ENCODE results near the gene B4GALNT3. TPM values are rescaled to one million over a fixed set of nuclear protein-coding genes. Genes with fewer than 3 reads are reported as not detected.
"Not testable (repeated sequence)": the region's sequence is repeated elsewhere in the genome, so short reads cannot be mapped to it uniquely, and the experiment has no call there.

B4GALNT3 gene
- 0.86 and 2.3 TPM in 2 replicates for total RNA-seq
- 5.7 TPM for polyA plus RNA-seq (2012)

DNA sequence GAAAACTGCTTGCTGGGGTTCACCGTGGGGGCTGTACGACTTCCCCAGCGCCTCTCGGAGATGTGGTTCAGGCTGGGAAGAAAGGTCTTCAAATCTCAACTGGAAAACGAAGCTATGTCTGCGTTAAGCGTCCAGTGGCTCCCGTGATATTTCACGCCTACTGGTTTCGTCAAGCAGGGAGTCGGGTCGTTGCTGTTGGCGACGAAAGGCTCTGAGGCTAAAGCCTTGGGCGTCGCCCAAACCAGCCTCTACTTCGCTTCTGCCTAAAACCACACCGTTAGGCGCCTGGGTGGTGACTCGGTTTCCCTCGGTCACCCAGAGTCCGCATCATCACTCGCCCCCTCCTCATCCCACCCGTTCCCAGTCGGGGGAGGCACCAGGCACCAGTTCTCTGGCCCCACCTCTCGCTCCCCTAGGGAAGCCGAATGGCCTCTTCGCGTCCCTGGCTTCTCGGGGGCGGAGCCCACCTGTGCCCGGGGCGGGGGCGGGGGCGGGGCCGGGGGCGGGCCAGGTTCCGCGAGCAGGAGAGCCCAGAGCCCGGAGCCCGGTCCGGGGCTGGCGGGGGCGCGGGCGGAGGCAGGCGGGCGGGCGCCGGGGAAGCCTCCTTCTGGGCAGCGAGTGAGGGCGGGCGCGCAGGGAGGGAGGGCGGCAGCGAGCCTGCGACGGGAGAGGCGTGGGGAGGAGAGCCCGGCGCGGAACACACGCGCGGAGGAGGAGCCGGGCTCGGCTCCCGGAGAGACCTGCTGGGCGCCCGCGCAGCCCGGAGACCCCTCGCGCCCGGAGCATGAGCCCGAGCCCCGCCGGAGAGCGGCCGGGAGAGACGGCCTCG is at the start of gene B4GALNT3:
Gene B4GALNT3 (plus strand): TSS at position 510 of the 829 bp plus-strand sequence. CDS start 438 bp downstream, outside the sequence.
- no peak for DNase-seq (ENCODE audit: low read depth)

GRCh38 chr12:414859-415258 is 44.9 kb upstream of the B4GALNT3 start:
- DNase-seq (ENCODE audit: low read depth): no peak

GRCh38 chr12:418432-418831 is 41.3 kb upstream of the B4GALNT3 start:
- DNase-seq (ENCODE audit: low read depth): no peak

DNA sequence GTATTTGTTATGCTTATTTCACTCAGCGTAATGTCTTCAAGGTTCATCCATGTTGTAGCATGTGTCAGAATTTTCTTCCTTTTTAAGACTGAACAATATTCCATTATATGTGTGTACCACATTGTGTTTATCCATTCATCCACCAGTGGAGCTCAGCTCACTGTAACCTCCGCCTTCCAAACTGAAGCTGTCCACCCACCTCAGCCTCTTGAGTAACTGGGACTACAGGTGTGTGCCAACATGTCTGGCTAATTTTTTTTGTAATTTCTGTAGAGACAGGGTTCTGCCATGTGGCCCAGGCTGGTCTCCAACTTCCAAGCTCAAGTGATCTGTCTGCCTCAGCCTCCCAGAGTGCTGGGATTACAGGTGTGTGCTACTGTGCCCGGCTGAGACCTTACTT is 37.2 kb upstream of the B4GALNT3 start:
- DNase-seq (ENCODE audit: low read depth): no peak

GRCh38 chr12:435737-436136 is 24.0 kb upstream of the B4GALNT3 start:
- not testable (repeated sequence) for DNase-seq (ENCODE audit: low read depth)

DNA sequence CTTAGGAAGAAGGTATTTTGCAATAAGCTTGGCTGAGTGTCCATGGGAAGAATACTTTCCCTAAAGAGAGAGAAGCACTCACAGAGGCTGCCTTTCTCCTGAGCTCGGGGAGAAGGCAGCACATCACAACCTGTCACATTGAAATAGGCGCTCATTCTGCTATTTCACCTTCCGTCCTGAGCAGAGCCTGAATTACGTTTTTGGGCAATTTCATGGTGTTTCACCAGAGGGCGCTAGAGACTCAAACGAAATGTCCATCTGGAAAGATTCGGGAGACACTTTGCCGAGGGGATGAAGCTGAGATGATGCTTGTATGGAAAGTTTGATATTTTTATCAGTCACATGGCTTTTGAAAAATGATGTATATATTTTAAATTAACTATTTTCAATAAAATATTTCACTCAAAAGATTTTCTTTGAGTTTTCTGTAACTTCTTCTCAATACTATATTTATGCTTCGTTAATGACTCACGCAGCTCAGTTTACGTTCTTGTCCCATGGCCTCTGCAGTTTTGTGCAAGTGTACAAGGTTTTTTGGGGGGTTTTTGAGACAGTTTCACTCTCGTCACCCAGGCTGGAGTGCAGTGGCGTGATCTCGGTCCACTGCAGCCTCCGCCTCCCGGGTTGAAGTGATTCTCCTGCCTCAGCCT is 17.4 kb upstream of the B4GALNT3 start:
- peak; percentile 66 for DNase-seq (ENCODE audit: low read depth)

DNA sequence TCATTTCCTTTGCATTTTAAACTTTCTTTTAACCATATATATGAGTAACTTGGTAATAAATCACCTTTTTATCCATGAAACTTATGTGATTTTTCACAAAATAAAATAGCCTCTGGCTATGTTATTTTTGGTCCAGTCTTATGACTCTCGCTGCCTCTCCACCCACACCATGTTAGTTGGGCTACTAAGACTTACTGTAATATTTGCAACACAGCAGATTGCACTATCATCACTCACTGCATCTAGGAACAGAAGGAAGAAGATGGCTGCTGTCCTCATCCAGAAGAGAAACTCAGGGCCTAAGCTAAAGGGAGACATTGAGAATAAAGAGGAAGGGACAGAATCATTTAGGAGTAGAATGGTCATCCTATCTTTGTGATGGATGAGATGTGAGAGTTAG is 12.6 kb upstream of the B4GALNT3 start:
- no peak for DNase-seq (ENCODE audit: low read depth)

DNA sequence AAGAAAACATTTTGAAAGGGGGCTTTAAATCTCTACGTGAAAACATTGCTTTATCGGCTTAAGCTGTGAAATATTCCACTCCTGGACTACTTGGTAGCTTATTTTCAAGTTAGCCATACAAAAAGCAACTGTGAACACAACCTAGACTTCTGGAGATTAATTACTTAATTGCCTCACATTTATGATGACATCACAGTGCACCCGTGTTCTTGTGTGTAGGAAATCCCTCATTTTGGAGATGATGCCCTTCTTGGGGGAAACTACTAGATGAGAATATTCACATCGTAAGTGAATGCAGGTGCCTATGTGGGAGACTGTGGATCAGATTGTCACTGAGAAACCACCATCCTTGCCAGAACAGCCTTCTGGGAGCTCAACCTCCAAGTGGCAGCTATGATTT is 10.5 kb upstream of the B4GALNT3 start:
- no peak for DNase-seq (ENCODE audit: low read depth)

- DNase-seq (ENCODE audit: low read depth): no peak
Measured at GRCh38 chr12:450438-450837, 9.3 kb upstream of the B4GALNT3 start.

- DNase-seq (ENCODE audit: low read depth): no peak
Measured at GRCh38 chr12:452667-453210, 7.0 kb upstream of the B4GALNT3 start.

DNA sequence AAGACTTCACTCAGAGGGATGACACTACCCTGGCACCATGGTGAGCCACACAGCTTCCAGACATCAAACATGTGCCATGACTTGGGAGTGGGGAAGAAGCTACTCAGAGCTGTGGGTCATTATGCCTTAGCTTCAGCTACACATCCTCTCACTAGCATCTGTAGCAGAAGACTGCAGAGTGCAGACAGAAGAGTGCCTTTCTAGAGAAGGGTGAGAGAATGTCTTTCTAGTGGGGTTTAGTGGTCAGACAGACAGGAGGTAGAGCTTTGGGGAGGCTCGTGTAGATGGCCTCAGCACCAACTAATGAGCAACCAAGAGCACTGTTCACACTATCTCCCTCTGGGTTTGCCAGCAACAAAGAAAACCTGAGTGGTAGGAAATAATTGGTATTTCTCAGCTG is 4.9 kb upstream of the B4GALNT3 start:
- no peak for DNase-seq (ENCODE audit: low read depth)

GRCh38 chr12:455821-456220 is 3.9 kb upstream of the B4GALNT3 start:
- no peak for DNase-seq (ENCODE audit: low read depth)

GRCh38 chr12:457676-458075 is 2.1 kb upstream of the B4GALNT3 start:
- peak; percentile 75 for DNase-seq (ENCODE audit: low read depth)

- DNase-seq (ENCODE audit: low read depth): no peak
Measured at GRCh38 chr12:459050-459429, 699 bp upstream of the B4GALNT3 start.

DNA sequence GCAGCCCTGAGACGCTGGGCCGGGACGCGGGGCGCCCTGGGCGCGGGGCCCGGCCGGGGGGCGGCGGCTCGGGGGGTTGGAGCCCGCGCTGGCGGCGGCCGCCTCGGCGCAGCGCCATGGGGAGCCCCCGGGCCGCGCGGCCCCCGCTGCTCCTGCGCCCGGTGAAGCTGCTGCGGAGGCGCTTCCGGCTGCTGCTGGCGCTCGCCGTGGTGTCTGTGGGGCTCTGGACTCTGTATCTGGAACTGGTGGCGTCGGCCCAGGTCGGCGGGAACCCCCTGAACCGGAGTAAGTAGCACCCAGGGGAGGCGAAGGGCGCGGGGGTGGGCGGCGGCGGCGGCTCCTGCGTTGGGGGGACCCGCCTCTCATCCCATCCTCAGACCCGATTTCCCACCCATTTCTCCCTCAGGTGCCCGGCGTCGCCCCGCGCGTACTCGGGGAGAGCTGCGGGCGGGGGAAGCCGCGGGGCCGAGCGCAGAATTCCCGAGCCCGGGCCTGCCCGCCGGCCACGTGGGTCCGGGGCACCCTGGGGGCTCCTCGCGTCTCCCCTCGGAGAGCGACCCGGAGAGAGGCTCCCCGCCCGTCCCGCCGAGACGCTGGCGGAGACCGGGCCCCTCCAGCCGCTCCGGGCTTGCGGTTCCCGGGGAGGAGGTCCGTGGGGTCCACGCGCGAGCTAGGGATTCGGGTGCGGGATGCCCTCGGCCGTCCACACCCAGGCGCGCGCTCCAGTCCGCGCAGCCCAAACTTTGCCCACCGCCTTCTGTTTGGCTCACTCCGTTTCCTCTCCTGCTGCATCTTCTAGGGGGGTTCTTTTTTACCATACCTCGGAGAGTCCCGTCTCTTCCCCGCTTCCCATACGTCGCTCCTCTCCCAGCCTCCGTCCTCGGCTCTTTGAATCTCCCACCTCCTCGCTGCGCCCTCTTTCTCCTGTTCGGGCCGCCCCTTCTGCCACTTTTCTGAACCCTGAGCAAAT is 807 bp downstream of the B4GALNT3 start:
- no peak for DNase-seq (ENCODE audit: low read depth)

- no peak for DNase-seq (ENCODE audit: low read depth)
Measured at GRCh38 chr12:461425-461824, 1.7 kb downstream of the B4GALNT3 start.

DNA sequence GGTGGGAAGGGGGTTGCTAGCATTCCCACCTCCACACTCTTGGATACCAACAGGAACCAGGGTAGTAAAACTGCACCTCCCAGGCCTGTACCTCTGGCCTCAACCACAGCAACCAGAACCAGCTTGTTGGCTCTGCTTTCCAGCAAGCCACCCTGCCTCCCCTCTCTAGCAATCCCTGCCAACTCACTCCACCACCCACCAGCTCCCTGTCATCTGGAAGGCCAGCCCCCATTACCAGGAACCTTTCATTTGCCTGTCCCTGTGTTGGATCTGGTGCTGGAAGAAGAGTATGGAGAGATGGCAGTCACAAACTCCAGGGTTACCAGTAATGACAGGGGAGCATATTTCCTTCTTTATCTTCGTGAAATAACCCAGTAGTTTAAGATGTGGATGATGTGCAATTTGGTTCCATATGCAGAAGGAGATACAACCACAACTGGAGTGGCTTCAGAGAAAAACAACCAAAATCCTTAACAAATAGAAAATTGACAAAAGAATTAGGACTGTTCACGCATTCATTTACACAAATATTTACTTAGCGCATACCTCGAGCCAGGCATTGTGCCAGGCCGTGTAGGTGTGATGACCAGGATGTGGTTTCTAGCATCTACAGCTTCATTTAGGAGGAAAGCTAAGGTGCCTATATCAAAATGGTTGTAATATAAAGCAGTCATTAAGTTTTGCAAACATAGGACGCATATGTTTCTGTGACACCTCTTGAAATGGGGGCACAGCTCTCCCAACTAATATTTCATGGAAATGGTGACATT is 3.4 kb downstream of the B4GALNT3 start:
- DNase-seq (ENCODE audit: low read depth): no peak

DNA sequence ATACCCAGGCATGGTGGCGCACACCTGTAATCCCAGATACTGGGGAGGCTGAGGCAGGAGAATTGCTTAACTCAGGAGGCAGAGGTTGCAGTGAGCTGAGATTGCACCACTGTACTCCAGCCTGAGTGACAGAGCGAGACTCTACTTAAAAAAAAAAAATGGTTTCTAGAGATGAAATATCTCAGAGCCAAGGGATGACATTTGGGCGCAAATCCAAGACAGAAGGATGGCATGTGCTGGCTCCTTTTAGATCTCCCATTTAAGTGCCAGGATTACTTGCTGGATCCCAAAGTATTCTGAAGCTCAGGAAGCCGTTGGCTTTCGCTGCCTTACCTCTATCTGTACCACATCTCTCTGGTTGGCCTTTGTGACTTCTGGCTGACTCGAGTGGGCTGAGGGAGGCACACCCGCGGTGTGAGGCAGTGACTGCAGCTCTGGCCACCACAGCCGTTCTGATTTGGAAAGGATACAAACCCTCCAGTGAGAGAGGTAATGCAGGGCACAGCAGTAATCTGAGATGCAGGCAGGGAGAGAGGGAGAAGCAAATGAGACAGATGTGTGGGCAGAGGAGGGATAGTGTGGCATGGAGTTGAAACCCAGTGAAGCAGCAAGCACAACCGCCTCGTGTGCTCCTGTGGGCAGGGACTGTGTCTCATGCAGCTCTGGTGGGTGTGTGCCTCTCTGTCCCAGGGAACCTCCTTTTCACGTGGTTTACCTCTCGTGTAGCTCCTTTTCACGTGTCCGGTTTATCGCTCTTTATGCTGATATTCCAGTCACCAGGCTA is 4.9 kb downstream of the B4GALNT3 start:
- peak; percentile 89 for DNase-seq (ENCODE audit: low read depth)

DNA sequence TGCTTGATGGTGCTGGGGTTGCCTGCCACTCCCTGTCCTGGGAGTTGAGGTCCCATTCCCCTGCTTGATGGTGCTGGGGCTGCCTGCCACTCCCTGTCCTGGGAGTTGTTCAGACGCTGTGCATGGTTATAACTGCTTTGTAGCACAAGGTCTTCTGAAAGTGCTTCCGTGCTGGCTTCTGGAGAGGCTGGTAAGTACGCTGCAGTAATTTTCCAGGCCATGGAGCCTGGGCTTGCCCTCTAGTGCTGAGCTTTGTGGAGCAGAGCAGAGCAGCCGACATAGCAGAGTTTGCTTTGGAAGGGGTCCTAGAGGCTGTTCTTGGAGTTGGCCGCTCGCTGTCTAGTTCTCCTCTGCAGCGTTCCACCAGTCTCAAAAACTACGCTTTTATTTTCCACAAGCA is 6.3 kb downstream of the B4GALNT3 start:
- DNase-seq (ENCODE audit: low read depth): no peak

DNA sequence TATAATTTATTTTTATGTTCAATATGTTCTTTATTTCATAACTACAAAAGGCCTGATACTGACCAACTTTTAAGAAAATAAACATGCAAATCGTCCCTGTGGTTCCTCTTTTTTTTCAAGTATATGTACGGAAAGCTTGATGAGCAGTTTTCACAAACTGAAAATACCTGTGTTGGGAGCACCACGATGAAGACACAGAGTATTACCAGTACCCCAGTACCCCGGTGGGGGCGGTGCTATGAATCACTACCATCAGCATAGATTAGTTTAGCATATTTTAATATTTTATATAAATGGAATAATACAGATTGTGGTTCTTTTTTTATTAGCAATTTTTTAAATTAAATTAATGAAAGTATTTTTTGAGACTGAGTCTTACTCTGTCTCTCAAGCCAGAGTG is 7.0 kb downstream of the B4GALNT3 start:
- DNase-seq (ENCODE audit: low read depth): no peak

All from myocyte (in vitro differentiated cells).